22Rv1 (cell line): ENCODE results near the gene FHIP1B.

Experiments
- ZFX ChIP-seq: fragments of 450-650 bp; IDR thresholded peaks from 2 replicates; pipeline ENCODE4 v1.6.1; 2017; ENCODE audit warnings: antibody characterized with exemption, borderline replicate concordance
- TF ChIP-seq, protein P1 (sequence below): fragments of 450-650 bp; IDR thresholded peaks from 2 replicates; pipeline ENCODE4 v1.5.1; 2017; ENCODE audit warnings: mild to moderate bottlenecking

DNA sequence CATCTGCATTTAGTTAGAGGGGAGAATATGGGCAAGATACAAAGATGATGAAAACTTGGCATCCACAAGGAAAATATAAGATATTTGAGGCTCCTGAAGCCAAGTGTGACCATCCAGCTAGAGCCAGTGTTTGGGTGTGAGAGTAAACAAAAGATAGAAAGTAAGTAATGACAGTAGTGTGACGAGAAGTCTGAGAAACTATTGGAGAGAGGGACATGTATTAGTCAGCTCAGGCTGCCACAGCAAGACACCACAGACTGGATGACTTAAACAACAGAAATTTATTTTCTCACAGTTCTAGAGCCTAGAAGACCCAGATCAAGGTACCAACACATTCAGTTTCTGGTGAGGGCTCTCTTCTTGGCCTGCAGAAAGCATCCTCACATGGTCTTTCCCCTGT lies 18.8 kb upstream of the FHIP1B start:
- TF ChIP-seq, protein P1, sequence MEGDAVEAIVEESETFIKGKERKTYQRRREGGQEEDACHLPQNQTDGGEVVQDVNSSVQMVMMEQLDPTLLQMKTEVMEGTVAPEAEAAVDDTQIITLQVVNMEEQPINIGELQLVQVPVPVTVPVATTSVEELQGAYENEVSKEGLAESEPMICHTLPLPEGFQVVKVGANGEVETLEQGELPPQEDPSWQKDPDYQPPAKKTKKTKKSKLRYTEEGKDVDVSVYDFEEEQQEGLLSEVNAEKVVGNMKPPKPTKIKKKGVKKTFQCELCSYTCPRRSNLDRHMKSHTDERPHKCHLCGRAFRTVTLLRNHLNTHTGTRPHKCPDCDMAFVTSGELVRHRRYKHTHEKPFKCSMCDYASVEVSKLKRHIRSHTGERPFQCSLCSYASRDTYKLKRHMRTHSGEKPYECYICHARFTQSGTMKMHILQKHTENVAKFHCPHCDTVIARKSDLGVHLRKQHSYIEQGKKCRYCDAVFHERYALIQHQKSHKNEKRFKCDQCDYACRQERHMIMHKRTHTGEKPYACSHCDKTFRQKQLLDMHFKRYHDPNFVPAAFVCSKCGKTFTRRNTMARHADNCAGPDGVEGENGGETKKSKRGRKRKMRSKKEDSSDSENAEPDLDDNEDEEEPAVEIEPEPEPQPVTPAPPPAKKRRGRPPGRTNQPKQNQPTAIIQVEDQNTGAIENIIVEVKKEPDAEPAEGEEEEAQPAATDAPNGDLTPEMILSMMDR, result no peak
- no peak for TF ChIP-seq ZFX
